GM23338 (cell line): ENCODE data around the gene NBEAL2.

Experiments
- CREB1 ChIP-seq: fragments of 250-450 bp; sonication (Bioruptor Pico); IDR thresholded peaks from 2 replicates; pipeline ENCODE4 v1.5.0; 2020; ENCODE audit warnings: low read depth, mild to moderate bottlenecking, moderate library complexity
- EZH2 ChIP-seq: fragments of 200-600 bp; sonication (generic); IDR thresholded peaks from one replicate; pipeline ENCODE4 v1.8.0; 2017; ENCODE audit warnings: antibody characterized with exemption, mild to moderate bottlenecking, low read depth; ENCODE audit not compliant: unreplicated experiment
- EZH2phosphoT487 ChIP-seq: fragments of 200-600 bp; sonication (generic); IDR thresholded peaks from one replicate; pipeline ENCODE4 v1.8.1; 2018; ENCODE audit warnings: antibody characterized with exemption; ENCODE audit not compliant: unreplicated experiment
- JUNB ChIP-seq: IDR thresholded peaks from one replicate; pipeline ENCODE4 v1.6.1; 2016; ENCODE audit warnings: antibody characterized with exemption; ENCODE audit not compliant: unreplicated experiment
- NANOG ChIP-seq: IDR thresholded peaks from 2 replicates; pipeline ENCODE4 v1.6.1; 2016; ENCODE audit warnings: antibody characterized with exemption, borderline replicate concordance
- POLR2AphosphoS5 ChIP-seq: IDR thresholded peaks from 2 replicates; pipeline ENCODE4 v1.6.1; 2016; ENCODE audit warnings: antibody characterized with exemption, low read depth
- STAT1 ChIP-seq: IDR thresholded peaks from one replicate; pipeline ENCODE4 v1.6.1; 2016; ENCODE audit warnings: antibody characterized with exemption; ENCODE audit not compliant: unreplicated experiment
- ZNF114 ChIP-seq: fragments of 250-450 bp; sonication (Bioruptor Pico); IDR thresholded peaks from 2 replicates; pipeline ENCODE4 v1.5.0; 2020; ENCODE audit warnings: mild to moderate bottlenecking, moderate library complexity
- ZNF331 ChIP-seq: fragments of 250-450 bp; sonication (Bioruptor Pico); IDR thresholded peaks from 2 replicates; pipeline ENCODE4 v1.5.0; 2020; ENCODE audit warnings: low read depth, mild to moderate bottlenecking, moderate library complexity
- TF ChIP-seq, protein P1 (sequence below): IDR thresholded peaks from one replicate; pipeline ENCODE4 v1.6.1; 2018; ENCODE audit warnings: antibody characterized with exemption; ENCODE audit not compliant: unreplicated experiment
- TF ChIP-seq, protein P2 (sequence below), 2 experiments: fragments of 200-600 bp in 1 of 2; sonication (generic) in 1 of 2; conservative IDR thresholded peaks; 2 replicates each; pipeline versions ENCODE4 v1.5.1 to v1.6.1; 2016 to 2017; ENCODE audit warnings: antibody characterized with exemption in 2 of 2, low read depth in 2 of 2, mild to moderate bottlenecking in 2 of 2, moderate library complexity in 1 of 2

DNA sequence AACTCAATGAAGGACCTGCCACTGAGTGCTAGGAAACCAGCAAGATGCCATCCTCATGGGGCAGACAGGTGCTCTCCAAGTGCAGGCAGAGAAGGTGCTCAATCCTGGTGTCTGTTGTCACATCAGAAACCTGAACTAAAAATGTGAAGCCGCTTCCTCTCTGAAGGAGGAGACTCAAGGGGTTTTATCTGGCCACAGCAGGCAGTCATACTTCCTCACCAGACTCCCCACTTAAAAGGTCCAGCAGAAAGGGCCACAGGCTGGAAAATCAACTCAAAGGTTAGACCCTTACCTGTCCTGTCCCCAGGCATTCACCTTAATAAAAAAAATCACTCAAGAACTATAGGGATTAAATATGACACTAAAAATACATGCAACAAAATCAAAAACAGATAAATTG lies 7.7 kb upstream of the NBEAL2 start:
- TF ChIP-seq POLR2AphosphoS5 (no peak), EZH2 (no peak), JUNB (no peak), ZNF331 (no peak), CREB1 (CRISPR knock-in tag) (no peak), ZNF114 (CRISPR knock-in tag) (no peak), EZH2phosphoT487 (no peak), STAT1 (no peak), NANOG (no peak)
- TF ChIP-seq, protein P1, sequence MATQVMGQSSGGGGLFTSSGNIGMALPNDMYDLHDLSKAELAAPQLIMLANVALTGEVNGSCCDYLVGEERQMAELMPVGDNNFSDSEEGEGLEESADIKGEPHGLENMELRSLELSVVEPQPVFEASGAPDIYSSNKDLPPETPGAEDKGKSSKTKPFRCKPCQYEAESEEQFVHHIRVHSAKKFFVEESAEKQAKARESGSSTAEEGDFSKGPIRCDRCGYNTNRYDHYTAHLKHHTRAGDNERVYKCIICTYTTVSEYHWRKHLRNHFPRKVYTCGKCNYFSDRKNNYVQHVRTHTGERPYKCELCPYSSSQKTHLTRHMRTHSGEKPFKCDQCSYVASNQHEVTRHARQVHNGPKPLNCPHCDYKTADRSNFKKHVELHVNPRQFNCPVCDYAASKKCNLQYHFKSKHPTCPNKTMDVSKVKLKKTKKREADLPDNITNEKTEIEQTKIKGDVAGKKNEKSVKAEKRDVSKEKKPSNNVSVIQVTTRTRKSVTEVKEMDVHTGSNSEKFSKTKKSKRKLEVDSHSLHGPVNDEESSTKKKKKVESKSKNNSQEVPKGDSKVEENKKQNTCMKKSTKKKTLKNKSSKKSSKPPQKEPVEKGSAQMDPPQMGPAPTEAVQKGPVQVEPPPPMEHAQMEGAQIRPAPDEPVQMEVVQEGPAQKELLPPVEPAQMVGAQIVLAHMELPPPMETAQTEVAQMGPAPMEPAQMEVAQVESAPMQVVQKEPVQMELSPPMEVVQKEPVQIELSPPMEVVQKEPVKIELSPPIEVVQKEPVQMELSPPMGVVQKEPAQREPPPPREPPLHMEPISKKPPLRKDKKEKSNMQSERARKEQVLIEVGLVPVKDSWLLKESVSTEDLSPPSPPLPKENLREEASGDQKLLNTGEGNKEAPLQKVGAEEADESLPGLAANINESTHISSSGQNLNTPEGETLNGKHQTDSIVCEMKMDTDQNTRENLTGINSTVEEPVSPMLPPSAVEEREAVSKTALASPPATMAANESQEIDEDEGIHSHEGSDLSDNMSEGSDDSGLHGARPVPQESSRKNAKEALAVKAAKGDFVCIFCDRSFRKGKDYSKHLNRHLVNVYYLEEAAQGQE = no peak
- TF ChIP-seq, protein P2, sequence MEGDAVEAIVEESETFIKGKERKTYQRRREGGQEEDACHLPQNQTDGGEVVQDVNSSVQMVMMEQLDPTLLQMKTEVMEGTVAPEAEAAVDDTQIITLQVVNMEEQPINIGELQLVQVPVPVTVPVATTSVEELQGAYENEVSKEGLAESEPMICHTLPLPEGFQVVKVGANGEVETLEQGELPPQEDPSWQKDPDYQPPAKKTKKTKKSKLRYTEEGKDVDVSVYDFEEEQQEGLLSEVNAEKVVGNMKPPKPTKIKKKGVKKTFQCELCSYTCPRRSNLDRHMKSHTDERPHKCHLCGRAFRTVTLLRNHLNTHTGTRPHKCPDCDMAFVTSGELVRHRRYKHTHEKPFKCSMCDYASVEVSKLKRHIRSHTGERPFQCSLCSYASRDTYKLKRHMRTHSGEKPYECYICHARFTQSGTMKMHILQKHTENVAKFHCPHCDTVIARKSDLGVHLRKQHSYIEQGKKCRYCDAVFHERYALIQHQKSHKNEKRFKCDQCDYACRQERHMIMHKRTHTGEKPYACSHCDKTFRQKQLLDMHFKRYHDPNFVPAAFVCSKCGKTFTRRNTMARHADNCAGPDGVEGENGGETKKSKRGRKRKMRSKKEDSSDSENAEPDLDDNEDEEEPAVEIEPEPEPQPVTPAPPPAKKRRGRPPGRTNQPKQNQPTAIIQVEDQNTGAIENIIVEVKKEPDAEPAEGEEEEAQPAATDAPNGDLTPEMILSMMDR (conservative IDR thresholded peaks at IDR 0.05; ENCODE audit: low read depth in 2 of 2) = no peak
